ENCODE data around the gene FBXO17. TPM values are rescaled to one million over a fixed set of nuclear protein-coding genes. Genes with fewer than 3 reads are reported as not detected.
"Not testable (repeated sequence)": the region's sequence is repeated elsewhere in the genome, so short reads cannot be mapped to it uniquely, and the experiment has no call there.

Gene FBXO17
- total and polyA plus RNA-seq, 4 donors: 19.7 to 31.9 (median 23.4) TPM

DNA sequence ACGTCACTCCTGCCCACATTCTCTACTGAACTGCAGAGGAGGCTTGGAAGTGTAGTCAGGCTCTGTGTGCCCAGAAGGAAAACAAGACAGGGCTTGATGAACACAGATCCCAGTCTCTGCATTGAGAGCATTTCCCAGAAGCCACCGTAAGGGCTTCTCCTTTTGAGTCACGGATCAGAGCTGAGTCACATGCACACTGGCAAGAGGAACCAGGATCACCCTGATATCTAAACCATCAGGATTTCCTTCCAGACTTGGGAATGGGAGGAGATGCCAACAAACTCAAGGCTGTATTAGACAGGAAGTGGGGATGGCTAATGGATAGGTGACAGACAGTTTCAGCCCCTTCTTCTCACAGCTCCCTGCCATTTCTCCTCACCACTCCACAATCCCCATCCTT lies 17.7 kb upstream of the FBXO17 start:
- TF ChIP-seq YY1 (IDR thresholded peaks at IDR 0.05): no peak
- Histone ChIP-seq H3K4me3 (ENCODE audit: low read depth in 1 of 3, low read length in 3 of 3) (no peak overlapping the region), H3K27me3 (ENCODE audit: control insufficient read depth in 4 of 4, insufficient read depth in 4 of 4, low read length in 3 of 4) (no peaks in the 10 kb centered on the region), H3K27ac (ENCODE audit: low read depth in 1 of 2, low read length in 2 of 2) (no peak overlapping the region), H3K9me3 (ENCODE audit: control insufficient read depth in 4 of 4, low read length in 3 of 4) (no peaks in the 10 kb centered on the region), H3K9ac (ENCODE audit: low read depth in 1 of 2, low read length in 2 of 2) (no peak overlapping the region), H3K4me1 (ENCODE audit: control insufficient read depth in 4 of 4, insufficient read depth in 4 of 4, low read length in 3 of 4) (peaks cover 0 to 2% (median 0%) of the 10 kb centered on the region in 4 donors), H3K36me3 (ENCODE audit: control insufficient read depth in 4 of 4, insufficient read depth in 3 of 4, low read depth in 1 of 4, low read length in 3 of 4) (no peaks in the 10 kb centered on the region)
- DNase-seq (ENCODE audit: low spot score): no peak
- WGBS: 77% methylated on average over 3 of the region's 3 CpGs

DNA sequence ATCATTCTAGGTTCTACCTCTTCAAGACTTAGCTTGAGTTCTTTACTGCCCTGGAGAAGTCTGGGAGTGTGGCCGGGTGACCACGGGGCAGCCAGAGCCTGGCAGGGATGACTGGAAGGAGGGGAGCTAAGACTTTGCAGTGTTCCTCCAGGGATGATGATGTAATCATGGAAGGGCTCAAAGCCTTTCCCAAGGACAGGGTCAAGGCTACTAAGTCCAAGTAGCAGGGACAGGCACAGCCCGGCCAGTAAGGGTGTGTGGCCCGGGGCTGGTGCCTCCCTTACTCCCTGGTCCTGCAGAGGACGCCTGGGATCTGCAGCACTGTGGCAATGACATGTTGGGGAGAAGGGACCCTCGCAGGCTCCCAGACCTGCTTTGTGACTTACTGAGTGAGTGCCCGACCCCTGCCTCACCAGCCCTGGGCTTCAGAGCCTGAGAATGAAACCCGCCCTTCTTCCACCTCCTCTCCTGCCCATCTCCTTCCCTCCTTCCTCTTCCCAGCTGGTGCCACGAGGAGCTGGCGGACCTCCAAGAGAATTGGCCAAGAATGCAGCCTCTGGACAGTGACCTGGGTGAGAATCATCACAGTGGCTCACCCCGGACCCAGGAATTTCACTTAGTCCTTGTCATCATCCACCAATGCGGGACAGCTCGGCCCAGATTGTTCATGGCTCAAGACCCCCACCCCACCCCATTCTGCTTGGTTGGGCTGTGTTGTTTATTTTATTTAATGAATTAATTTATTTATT lies 15.6 kb upstream of the FBXO17 start:
- Histone ChIP-seq H3K9me3 (ENCODE audit: control insufficient read depth in 4 of 4, low read length in 3 of 4) (no peaks in the 10 kb centered on the region), H3K36me3 (ENCODE audit: control insufficient read depth in 4 of 4, insufficient read depth in 3 of 4, low read depth in 1 of 4, low read length in 3 of 4) (no peaks in the 10 kb centered on the region), H3K9ac (ENCODE audit: low read depth in 1 of 2, low read length in 2 of 2) (no peak overlapping the region), H3K27me3 (ENCODE audit: control insufficient read depth in 4 of 4, insufficient read depth in 4 of 4, low read length in 3 of 4) (no peaks in the 10 kb centered on the region), H3K27ac (ENCODE audit: low read depth in 1 of 2, low read length in 2 of 2) (no peak overlapping the region), H3K4me1 (ENCODE audit: control insufficient read depth in 4 of 4, insufficient read depth in 4 of 4, low read length in 3 of 4) (peaks cover 0 to 2% (median 0%) of the 10 kb centered on the region in 4 donors), H3K4me3 (ENCODE audit: low read depth in 1 of 3, low read length in 3 of 3) (no peak overlapping the region)
- TF ChIP-seq, protein P1, sequence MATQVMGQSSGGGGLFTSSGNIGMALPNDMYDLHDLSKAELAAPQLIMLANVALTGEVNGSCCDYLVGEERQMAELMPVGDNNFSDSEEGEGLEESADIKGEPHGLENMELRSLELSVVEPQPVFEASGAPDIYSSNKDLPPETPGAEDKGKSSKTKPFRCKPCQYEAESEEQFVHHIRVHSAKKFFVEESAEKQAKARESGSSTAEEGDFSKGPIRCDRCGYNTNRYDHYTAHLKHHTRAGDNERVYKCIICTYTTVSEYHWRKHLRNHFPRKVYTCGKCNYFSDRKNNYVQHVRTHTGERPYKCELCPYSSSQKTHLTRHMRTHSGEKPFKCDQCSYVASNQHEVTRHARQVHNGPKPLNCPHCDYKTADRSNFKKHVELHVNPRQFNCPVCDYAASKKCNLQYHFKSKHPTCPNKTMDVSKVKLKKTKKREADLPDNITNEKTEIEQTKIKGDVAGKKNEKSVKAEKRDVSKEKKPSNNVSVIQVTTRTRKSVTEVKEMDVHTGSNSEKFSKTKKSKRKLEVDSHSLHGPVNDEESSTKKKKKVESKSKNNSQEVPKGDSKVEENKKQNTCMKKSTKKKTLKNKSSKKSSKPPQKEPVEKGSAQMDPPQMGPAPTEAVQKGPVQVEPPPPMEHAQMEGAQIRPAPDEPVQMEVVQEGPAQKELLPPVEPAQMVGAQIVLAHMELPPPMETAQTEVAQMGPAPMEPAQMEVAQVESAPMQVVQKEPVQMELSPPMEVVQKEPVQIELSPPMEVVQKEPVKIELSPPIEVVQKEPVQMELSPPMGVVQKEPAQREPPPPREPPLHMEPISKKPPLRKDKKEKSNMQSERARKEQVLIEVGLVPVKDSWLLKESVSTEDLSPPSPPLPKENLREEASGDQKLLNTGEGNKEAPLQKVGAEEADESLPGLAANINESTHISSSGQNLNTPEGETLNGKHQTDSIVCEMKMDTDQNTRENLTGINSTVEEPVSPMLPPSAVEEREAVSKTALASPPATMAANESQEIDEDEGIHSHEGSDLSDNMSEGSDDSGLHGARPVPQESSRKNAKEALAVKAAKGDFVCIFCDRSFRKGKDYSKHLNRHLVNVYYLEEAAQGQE (IDR thresholded peaks at IDR 0.05): no peak
- TF ChIP-seq EGR1 (IDR thresholded peaks at IDR 0.05; ENCODE audit: low read depth in 2 of 2): no peak
- TF ChIP-seq, protein P2, sequence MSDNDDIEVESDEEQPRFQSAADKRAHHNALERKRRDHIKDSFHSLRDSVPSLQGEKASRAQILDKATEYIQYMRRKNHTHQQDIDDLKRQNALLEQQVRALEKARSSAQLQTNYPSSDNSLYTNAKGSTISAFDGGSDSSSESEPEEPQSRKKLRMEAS (IDR thresholded peaks at IDR 0.05): no peak
- TF ChIP-seq HNF4A (conservative IDR thresholded peaks at IDR 0.05): no peak
- TF ChIP-seq JUND (IDR thresholded peaks at IDR 0.05): no peak
- no peak for TF ChIP-seq FOXA2 (IDR thresholded peaks at IDR 0.05)
- TF ChIP-seq, protein P3, sequence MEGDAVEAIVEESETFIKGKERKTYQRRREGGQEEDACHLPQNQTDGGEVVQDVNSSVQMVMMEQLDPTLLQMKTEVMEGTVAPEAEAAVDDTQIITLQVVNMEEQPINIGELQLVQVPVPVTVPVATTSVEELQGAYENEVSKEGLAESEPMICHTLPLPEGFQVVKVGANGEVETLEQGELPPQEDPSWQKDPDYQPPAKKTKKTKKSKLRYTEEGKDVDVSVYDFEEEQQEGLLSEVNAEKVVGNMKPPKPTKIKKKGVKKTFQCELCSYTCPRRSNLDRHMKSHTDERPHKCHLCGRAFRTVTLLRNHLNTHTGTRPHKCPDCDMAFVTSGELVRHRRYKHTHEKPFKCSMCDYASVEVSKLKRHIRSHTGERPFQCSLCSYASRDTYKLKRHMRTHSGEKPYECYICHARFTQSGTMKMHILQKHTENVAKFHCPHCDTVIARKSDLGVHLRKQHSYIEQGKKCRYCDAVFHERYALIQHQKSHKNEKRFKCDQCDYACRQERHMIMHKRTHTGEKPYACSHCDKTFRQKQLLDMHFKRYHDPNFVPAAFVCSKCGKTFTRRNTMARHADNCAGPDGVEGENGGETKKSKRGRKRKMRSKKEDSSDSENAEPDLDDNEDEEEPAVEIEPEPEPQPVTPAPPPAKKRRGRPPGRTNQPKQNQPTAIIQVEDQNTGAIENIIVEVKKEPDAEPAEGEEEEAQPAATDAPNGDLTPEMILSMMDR (IDR thresholded peaks at IDR 0.05; ENCODE audit: low read depth, low read length, missing input control): no peak
- TF ChIP-seq NR2F2 (IDR thresholded peaks at IDR 0.05): no peak
- TF ChIP-seq GABPA (IDR thresholded peaks at IDR 0.05 in 1 of 2, conservative IDR thresholded peaks at IDR 0.05 in 1 of 2): no peak
- no peak for TF ChIP-seq FOXA1 (IDR thresholded peaks at IDR 0.05)
- TF ChIP-seq HNF4G (IDR thresholded peaks at IDR 0.05): no peak
- no peak for TF ChIP-seq RAD21 (IDR thresholded peaks at IDR 0.05)
- no peak for TF ChIP-seq SP1 (IDR thresholded peaks at IDR 0.05)
- no peak for TF ChIP-seq YY1 (IDR thresholded peaks at IDR 0.05)
- TF ChIP-seq, protein P4, sequence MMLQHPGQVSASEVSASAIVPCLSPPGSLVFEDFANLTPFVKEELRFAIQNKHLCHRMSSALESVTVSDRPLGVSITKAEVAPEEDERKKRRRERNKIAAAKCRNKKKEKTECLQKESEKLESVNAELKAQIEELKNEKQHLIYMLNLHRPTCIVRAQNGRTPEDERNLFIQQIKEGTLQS (IDR thresholded peaks at IDR 0.05): no peak
- DNase-seq (ENCODE audit: low spot score): no peak
- 77% methylated on average over 13 of the region's 13 CpGs for WGBS

DNA sequence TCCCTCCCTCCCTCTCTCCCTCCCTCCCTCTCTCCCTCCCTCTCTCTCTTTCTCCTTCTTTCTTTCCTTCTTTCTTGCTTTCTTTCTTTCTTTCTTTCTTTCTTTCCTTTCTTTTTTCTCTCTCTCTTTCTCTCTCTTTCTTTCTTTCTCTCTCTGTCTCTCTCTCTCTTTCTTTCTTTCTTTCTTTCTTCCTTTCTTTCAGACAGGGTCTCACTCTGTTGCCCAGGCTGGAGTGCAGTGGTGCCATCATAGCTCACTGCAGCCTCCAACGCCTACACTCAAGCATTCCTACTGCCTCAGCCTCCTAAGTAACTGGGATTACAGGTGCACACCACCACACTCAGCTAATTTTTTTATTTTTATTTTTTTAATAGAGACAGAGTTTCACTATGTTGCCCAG lies 14.1 kb upstream of the FBXO17 start:
- not testable (repeated sequence) for H3K9me3 ChIP-seq (ENCODE audit: control insufficient read depth in 4 of 4, low read length in 3 of 4); DNase-seq (ENCODE audit: low spot score); H3K27ac ChIP-seq (ENCODE audit: low read depth in 1 of 2, low read length in 2 of 2); H3K36me3 ChIP-seq (ENCODE audit: control insufficient read depth in 4 of 4, insufficient read depth in 3 of 4, low read depth in 1 of 4, low read length in 3 of 4); H3K4me3 ChIP-seq (ENCODE audit: low read depth in 1 of 3, low read length in 3 of 3); H3K9ac ChIP-seq (ENCODE audit: low read depth in 1 of 2, low read length in 2 of 2); H3K4me1 ChIP-seq (ENCODE audit: control insufficient read depth in 4 of 4, insufficient read depth in 4 of 4, low read length in 3 of 4); H3K27me3 ChIP-seq (ENCODE audit: control insufficient read depth in 4 of 4, insufficient read depth in 4 of 4, low read length in 3 of 4)
- 94% methylated on average over 1 of the region's 1 CpG for WGBS
